Thoracic aorta (tissue), 2 donors: Measurements from ENCODE around the gene CLDND2. TPM values are rescaled to one million over a fixed set of nuclear protein-coding genes. Genes with fewer than 3 reads are reported as not detected.

Source experiments
- ATAC-seq: fragments of 150-250 bp; one replicate; pipeline ENCODE4 v1.8.0; 2017; ENCODE audit warnings: low read depth; ENCODE audit not compliant: insufficient number of reproducible peaks, low FRiP score
- DNase-seq: peaks from one replicate; pipeline ENCODE4 v3.0.0-alpha.2; 2020; ENCODE audit warnings: low spot score
- H3K27ac ChIP-seq, 2 donors: fragments of 200-600 bp; sonication (generic); 1 replicate in 1 of 2; 2 replicates in 1 of 2; pipeline ENCODE4 v1.5.1; 2016; ENCODE audit warnings: mild to moderate bottlenecking in 2 of 2, moderate library complexity in 2 of 2
- H3K27me3 ChIP-seq: fragments of 200-600 bp; sonication (generic); replicated peaks from 2 replicates; pipeline ENCODE4 v1.6.0; 2016; ENCODE audit warnings: mild to moderate bottlenecking; ENCODE audit not compliant: insufficient read depth
- H3K36me3 ChIP-seq: fragments of 200-600 bp; sonication (generic); one replicate; pipeline ENCODE4 v1.5.1; 2016
- H3K4me1 ChIP-seq, 2 donors: fragments of 200-600 bp; sonication (generic); 1 replicate in 1 of 2; 2 replicates in 1 of 2; pipeline versions ENCODE4 v1.5.1 to v1.6.0; 2016; ENCODE audit warnings: low read depth in 2 of 2, mild to moderate bottlenecking in 1 of 2; ENCODE audit not compliant: control insufficient read depth in 1 of 2
- H3K4me3 ChIP-seq: fragments of 200-600 bp; sonication (generic); 2 replicates; pipeline ENCODE4 v1.5.1; 2016; ENCODE audit warnings: mild to moderate bottlenecking
- H3K9me3 ChIP-seq: fragments of 200-600 bp; sonication (generic); 2 replicates; pipeline ENCODE4 v1.5.1; 2016
- CTCF ChIP-seq: fragments of 200-600 bp; sonication (generic); IDR thresholded peaks from one replicate; pipeline ENCODE4 v1.5.1; 2019; ENCODE audit warnings: antibody characterized with exemption
- total RNA-seq, 2 donors: library from RNA; depleted of rRNA; stranded (reverse); fragments of >200 nt; gene quantifications; one replicate each; pipeline versions ENCODE4 v1.1.0 to v1.2.3, GENCODE V29; 2016

The CLDND2 gene
- total RNA-seq, 2 donors from 2014 or later, result not detected

GRCh38 chr19:51317968-51318367 is 50.8 kb downstream of the CLDND2 start:
- Histone ChIP-seq H3K4me1 (no peaks in the 10 kb centered on the region), H3K27me3 (no peaks in the 10 kb centered on the region), H3K36me3 (no peaks in the 10 kb centered on the region), H3K4me3 (no peak overlapping the region), H3K9me3 (no peaks in the 10 kb centered on the region), H3K27ac (no peak overlapping the region)
- ATAC-seq (no peak), DNase-seq (no peak)
- no peak for TF ChIP-seq CTCF

- Histone ChIP-seq H3K36me3 (no peaks in the 10 kb centered on the region), H3K4me1 (no peaks in the 10 kb centered on the region), H3K27me3 (no peaks in the 10 kb centered on the region), H3K4me3 (no peak overlapping the region), H3K9me3 (no peaks in the 10 kb centered on the region), H3K27ac (no peak overlapping the region)
- DNase-seq (no peak), ATAC-seq (no peak)
- TF ChIP-seq CTCF, result no peak
Measured at GRCh38 chr19:51317376-51317775, 51.4 kb downstream of the CLDND2 start.

Other genes starting within 250 kb of the CLDND2 start
- gene SIGLEC9, start 244.1 kb downstream of the CLDND2 start, total RNA-seq, result 10 to 100 TPM; 13.1 to 15.2 TPM
- 1 to 10 TPM; 2.4 to 5.9 TPM for gene SIGLEC7, start 226.7 kb downstream of the CLDND2 start, total RNA-seq
- 10 to 100 TPM in 1 of 2 donors, 1 to 10 TPM in 1; 8.1 to 11.7 TPM for gene CD33, start 143.9 kb downstream of the CLDND2 start, total RNA-seq
- gene SIGLECL1, start 117.9 kb downstream of the CLDND2 start, total RNA-seq, result not detected
- 1 to 10 TPM in 1 of 2 donors, not detected in 1; 1.6 TPM for gene IGLON5, start 57.4 kb downstream of the CLDND2 start, total RNA-seq
- 1 to 10 TPM in 1 of 2 donors, under 1 TPM in 1; 0.54 to 1.6 TPM for gene VSIG10L, start 26.9 kb downstream of the CLDND2 start, total RNA-seq
- 10 to 100 TPM; 32.7 to 56.5 TPM for gene ETFB, start 2.6 kb downstream of the CLDND2 start, total RNA-seq
- 1 to 10 TPM in 1 of 2 donors, under 1 TPM in 1; 0.54 to 4.4 TPM for gene NKG7, start 3.7 kb upstream of the CLDND2 start, total RNA-seq
- not detected for gene LIM2, start 19.0 kb upstream of the CLDND2 start, total RNA-seq
- gene C19orf84, start 21.6 kb upstream of the CLDND2 start, total RNA-seq, result 1 to 10 TPM in 1 of 2 donors, not detected in 1; 1.4 TPM
- gene SIGLEC10, start 48.6 kb upstream of the CLDND2 start, total RNA-seq, result 10 to 100 TPM; 13.3 to 20.3 TPM
- under 1 TPM; 0.28 to 0.41 TPM for gene SIGLEC8, start 89.5 kb upstream of the CLDND2 start, total RNA-seq
- not detected for gene CEACAM18, start 109.5 kb upstream of the CLDND2 start, total RNA-seq
- gene SIGLEC12, start 132.8 kb upstream of the CLDND2 start, total RNA-seq, result 1 to 10 TPM in 1 of 2 donors, not detected in 1; 2.2 TPM
- 1 to 10 TPM in 1 of 2 donors, under 1 TPM in 1; 0.56 to 1.6 TPM for gene SIGLEC6, start 162.7 kb upstream of the CLDND2 start, total RNA-seq
- 10 to 100 TPM in 1 of 2 donors, 1 to 10 TPM in 1; 6.6 to 15.6 TPM for gene ZNF175, start 202.3 kb upstream of the CLDND2 start, total RNA-seq